GM19395 (cell line): ENCODE measurements around the gene PSMC6.
A peak's percentile ranks its signal among the peaks of the same experiment; 100 is the strongest.

Experiments
- ATAC-seq: cut with Tn5 transposase; IDR thresholded peaks from one replicate; pipeline ENCODE4 v1.9.1; 2021; ENCODE audit warnings: mild to moderate bottlenecking, moderate library complexity; ENCODE audit not compliant: unreplicated experiment

PSMC6 gene

GRCh38 chr14:52706724-52707706, at the start of gene PSMC6:
TSS of gene PSMC6 (plus strand) at chr14:52707200. CDS start at chr14:52707220, 20 bp downstream.
- ATAC-seq = peak; percentile 93

DNA sequence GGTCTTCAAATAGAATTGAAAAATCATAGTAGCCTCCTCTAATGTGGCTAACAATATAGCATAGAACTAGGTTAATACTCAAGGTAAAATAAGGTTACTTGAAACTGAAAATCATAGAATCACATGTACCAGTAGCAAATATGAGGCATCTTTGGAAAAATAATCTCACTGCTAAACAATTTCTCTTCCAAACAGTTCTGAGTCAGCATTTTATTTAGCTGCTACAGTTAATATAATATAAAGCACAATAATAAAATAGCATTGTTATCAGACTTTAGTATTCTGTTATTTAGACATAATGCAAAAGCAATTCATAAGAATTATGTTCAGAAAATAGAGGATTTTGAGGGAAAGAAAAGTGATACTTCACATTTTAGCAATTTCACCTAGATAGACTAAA, 46.7 kb upstream of the PSMC6 start:
- no peak for ATAC-seq

DNA sequence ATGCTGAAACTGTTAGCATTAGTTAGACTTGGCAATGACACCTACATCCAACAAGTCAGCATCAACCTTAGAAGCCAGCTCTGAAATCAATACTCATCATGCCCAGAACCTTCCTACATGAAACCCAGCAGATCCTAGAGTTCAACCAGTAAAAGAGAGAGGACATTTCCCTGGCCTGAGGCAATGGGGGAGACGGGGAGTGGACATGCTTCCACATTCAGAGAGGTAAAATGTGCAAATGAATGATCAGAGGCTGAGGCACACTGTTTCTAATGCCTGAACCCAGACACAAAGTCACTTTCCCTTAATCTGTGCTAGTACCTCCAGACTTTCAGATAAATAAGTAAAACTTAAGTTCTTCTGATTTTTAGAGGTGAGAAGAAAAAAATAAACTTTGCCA, 46.2 kb upstream of the PSMC6 start:
- no peak for ATAC-seq

- ATAC-seq = no peak
Measured at GRCh38 chr14:52661314-52661713, 45.7 kb upstream of the PSMC6 start.

GRCh38 chr14:52663850-52664249, 43.1 kb upstream of the PSMC6 start:
- ATAC-seq = no peak

DNA sequence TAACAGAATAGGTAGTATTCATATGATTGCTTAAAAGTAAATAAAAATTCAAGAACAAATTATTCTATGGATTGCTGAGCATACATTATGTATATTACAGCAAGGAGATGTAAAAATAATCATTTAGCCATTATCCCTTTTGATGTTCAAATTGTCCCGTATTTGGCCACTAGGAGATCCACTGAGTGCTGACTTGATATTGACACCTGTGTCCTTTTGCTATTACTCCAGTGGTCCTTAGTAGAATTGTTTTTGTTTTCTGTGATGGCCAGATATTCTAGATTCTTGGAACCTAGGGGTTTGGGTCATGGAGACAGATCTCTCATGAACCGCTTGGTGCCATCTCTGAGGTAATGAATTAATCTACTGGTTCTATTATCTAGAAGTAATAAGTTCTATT, 28.4 kb upstream of the PSMC6 start:
- ATAC-seq = no peak

- ATAC-seq = no peak
Measured at GRCh38 chr14:52683985-52684520, 22.9 kb upstream of the PSMC6 start.

DNA sequence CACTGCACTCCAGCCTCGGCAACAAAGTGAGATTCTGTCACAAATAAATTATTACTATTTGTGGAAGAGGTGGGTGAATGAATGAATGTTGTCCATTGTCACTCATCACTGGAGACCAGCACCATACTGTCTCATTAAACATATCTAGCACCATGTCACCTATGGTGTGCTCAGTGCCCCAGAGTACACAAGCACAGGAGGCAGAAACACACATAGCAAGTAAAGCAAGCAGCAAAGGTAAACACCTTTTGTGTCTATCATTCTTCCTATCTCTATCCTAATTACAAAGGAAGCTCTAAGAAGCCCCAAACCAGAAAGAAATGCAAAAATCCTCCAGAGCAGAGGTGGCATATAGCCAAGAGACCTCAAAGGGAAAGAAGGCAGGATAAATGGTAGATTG, 20.8 kb upstream of the PSMC6 start:
- ATAC-seq = no peak

DNA sequence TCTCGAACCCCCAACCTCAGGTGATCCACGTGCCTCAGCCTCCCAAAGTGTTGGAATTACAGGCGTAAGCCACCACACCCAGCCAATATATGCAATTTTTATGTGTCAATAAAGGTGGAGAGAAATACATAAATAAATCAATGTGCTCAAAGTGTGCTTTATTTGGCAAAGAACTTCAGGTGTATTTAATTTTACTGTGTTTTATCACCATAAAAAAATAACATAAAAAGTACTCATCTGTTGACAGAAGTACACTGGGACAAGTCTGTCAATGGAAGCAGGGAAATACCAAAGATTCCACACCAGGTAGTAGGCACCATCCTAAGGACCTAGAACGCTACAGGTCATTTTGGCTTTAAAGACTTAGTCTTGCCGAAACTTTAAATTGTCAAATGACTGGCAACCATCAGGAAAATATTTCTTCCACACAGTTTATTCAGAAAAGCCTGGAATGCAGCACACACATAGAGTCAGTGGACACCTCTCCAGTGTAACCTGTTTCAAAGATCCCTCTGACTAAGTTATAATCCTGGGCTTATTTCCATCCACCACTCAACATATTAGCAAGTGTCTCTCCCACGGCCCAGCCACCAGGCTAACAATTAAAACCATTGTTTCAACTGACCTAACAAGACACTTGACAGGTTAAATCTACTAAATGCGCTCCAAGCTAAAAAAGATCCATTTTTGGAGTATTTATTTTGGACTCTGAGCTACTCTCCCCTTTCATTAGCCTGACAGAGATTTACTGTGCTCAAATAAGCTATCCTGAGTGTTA, 15.8 kb upstream of the PSMC6 start:
- ATAC-seq = no peak

- no peak for ATAC-seq
Measured at GRCh38 chr14:52692248-52692962, 14.6 kb upstream of the PSMC6 start.

GRCh38 chr14:52693036-52693435, 14.0 kb upstream of the PSMC6 start:
- no peak for ATAC-seq

DNA sequence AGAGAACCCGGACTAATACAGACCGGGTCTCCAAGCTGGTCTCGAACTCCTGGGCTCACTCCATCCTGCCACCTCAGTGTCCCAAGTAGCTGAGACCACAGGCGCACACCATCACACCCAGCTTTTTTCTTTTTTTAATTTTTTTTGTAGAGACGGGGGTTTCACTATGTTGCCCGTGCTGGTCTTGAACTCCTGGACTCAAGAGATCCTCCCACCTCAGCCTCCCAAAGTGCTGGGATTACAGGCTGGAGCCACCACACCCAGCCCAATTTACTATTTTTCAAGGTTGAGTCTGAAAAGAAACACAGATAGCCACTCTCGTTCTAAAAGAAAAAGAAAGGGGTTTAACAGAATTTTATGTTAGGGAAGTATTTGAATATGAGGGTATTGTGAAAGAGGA, 13.5 kb upstream of the PSMC6 start:
- no peak for ATAC-seq

- peak; percentile 75 for ATAC-seq
Measured at GRCh38 chr14:52694761-52695480, 12.1 kb upstream of the PSMC6 start.

GRCh38 chr14:52695481-52696091, 11.4 kb upstream of the PSMC6 start, which contains the start of gene ERO1A:
TSS of gene ERO1A (minus strand) at chr14:52695558. CDS start at chr14:52695481, 77 bp downstream.
- peak; percentile 62 for ATAC-seq

- no peak for ATAC-seq
Measured at GRCh38 chr14:52700701-52701172, 6.3 kb upstream of the PSMC6 start.

DNA sequence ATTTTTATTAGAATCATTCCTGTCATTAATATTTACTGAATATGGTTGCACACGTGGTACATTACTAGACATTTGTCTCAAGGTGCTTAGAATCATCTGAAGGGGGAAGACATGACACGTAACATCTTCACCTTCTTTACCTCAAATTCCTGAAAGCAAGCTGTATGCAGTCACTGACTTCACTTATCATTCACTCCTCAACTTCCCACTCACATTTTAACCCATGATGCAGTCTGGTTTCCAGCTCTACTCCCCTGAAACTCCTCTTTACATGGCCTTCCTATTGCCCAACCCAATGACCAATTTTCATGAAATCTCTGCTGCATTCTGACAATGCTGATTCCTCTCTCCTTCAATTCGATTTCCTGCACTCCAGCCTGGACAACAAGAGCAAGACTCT, 5.8 kb upstream of the PSMC6 start:
- ATAC-seq = no peak

GRCh38 chr14:52703225-52703624, 3.8 kb upstream of the PSMC6 start:
- ATAC-seq = no peak

GRCh38 chr14:52703664-52704063, 3.3 kb upstream of the PSMC6 start:
- no peak for ATAC-seq

- no peak for ATAC-seq
Measured at GRCh38 chr14:52706286-52706685, 714 bp upstream of the PSMC6 start.

GRCh38 chr14:52711666-52712065, 4.7 kb downstream of the PSMC6 start:
- no peak for ATAC-seq
